HG02970 (cell line): ENCODE data around the gene ACE2.

Source experiments
- ATAC-seq: cut with Tn5 transposase; IDR thresholded peaks from one replicate; pipeline ENCODE4 v1.9.1; 2021; ENCODE audit warnings: mild to moderate bottlenecking, moderate library complexity, moderate number of reproducible peaks; ENCODE audit not compliant: unreplicated experiment, low FRiP score

Gene ACE2

DNA sequence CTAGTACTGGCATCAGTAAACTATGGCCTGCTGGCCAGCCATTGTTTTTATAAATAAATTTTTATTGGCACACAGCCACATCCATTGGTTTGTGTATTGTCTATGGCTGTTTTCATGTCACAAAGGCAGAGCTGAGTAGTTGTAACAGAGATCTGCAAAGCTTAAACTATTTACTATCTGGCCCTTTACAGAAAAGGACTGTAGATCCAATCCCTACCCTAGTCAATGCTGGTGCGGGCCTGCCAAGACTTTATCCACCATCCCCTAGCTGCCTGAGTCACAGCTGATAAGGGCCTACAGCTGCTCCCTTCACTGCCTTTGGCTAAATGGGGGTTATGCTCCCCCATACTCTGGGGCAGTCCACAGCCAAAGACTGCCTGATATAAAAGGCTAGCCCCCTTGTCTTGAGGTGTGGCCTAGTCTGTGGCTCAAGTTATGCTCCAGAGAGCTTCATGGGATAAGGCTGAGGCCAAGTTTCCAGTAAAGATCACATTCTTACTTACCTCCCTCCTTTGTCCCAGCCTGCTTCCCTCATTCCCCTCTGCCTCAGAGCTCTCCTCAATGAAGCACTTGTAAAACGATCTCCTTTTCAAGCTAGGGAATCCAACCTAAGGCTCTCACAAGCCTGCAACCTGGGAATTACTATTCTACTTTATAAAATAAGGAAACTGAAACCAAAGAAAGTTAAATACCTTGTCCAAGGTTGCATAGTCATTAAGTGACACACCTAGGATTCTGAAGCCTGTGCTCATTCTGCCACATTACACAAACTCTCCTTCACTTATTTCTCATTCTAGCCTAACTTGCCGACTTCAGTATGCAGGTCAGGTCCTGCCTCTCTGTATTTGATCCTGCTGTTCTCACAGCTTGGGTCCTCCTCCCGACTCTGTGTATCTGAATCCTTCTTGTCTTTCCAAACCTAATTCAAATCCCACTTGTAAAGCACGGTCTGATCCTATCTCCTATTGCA lies 20.7 kb downstream of the ACE2 start:
- ATAC-seq, result no peak

DNA sequence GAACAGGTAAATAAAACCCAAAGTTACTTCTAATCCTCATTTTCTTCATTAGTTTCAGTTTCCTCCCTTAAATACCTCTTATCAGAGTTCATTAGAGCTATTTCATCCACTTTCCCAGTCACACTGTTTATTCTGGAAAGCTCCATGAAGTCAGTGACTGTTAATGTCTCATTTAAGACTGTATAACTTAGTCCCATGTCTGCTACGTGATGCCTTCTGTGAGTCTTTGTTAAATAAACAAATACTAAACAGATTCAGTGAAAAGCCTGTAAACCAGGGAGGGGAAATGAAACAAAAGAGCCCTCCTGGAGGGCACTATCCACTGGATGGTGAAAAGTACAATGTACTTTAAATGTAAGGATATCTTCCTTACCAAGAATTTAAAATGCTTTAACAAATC lies 24.7 kb downstream of the ACE2 start:
- no peak for ATAC-seq

DNA sequence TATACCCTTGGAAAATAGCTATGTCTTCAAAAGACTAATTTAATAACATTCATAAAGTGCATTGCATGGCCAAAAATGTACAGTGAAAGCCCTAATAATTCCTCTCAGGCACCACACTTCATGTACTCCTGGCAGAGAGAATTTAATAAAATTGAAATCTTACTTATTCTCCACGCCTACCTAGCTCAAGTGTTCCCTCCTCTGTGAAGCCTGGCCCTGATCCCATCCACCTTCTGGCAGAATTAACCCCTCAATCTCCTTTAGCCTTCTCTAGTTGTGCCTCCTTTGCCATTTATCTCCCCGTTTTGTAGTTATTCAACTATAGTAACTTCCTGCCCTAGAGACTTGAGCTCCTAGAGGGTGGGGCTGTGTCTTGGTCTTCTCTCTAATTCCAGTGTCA lies 26.7 kb downstream of the ACE2 start:
- no peak for ATAC-seq

DNA sequence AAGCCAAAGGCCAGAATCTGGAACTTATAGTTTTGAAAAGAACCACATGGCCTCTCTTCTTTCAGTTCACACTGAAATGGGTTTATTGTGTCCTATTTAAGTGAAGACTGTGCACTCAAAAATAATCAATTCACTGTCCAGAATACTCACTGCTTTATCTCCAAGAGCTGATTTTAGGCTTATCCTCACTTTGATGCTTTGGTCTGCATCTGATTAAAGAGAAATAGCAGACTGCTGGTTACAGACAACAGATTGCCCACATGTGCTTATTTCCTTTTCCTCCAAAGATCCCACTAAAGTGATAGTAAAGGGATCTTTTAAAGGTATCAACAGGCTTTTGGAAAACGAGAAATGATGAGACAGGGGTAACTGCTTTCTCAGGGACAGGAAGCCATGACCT lies 30.6 kb downstream of the ACE2 start:
- ATAC-seq, result no peak

DNA sequence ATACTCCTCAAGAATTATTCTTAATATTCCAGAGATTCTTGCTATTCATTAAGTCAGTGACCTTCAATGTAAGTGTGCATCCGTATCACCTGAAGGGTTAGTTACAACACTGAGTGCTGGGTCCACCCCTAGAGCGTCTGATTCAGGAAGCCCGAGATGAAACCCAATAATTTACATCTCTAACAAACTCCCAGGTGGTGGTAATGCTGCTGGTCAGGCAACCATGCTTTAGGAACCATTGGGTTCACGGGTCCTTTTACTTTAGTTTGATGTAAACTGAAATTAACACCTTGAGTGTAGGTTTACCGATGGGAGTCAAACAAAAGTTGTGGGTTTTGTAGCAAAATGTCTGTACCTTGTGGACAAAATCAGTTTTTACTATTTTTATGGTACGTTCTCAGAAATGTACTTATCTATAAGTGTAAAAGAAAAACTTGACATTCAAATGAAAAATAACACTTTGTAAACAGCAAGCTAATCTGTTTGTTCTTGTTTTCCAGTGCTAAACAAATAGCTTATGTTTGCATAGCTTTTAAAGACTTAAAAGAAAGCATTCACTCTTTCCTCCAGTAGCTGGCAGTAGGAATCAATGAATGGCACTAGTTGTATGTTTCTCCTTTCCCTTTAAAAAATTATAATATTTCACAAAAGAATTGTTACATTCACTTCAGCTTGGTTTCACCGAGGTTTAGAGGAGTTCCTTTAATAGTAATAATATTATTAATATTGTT lies 32.7 kb downstream of the ACE2 start:
- ATAC-seq, result no peak

DNA sequence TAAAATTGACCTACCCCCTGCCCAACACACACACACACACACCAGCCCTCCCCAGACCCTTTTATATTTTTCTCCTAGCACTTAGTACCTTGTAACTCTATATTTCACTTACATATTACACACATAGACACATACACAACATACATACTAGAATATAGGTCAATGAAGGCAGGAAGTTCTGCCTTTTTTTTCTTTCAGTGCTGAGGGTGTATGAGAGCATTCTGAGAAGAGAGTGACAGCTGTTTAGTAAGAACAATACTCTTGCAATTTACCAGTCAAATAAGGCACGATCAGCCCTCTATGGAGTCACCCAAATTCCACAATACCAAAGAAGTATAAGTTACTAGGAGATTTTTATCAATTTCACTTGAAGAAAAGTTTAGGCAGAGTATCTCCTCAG lies 33.5 kb downstream of the ACE2 start:
- no peak for ATAC-seq

DNA sequence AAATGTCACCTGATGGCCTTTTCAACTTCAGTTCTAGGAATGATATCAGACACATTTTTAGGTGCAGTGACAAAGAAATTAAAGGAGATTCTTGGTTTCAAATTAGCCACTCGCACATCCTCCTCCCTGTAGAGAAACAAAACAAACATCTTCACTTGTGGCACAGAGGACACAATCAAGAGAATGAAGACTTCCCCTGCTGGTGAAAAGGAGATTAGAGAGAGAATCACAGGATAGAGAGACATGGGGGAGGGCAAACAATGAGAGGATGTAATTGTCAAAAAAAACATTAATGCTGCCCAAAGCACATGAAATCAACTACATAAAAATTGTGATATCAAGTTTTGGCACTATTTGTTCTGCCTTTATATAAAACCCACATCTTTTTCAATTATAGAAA lies 34.5 kb downstream of the ACE2 start:
- no peak for ATAC-seq

DNA sequence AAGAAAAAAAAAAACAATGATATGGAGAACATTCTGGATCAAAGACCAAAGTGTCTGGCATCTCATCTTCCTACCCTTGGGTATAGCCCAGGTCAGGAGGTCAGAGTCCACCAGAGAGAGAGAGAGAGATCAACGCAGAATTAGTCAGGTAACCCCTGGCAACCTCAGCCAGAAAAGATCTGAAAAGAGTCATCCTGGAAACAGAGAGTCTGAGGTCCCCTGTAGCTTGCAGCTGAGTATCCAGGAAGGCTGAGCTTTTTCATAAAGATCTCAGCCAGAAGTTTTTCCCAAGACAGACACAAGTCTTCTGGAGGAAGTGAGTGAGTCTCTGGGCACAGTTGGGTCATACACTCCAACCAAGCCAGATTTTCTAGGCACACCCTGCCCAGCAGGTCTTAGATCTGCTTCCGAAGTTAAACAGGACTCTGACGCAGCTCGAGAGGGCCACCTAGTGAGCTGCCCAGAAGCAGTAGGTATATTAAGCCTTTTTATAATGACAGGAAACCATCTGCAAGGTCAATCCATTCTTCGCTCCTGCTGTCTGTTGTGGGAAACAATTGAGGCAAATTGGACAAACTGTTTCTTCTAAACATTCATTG lies 35.7 kb downstream of the ACE2 start:
- no peak for ATAC-seq

DNA sequence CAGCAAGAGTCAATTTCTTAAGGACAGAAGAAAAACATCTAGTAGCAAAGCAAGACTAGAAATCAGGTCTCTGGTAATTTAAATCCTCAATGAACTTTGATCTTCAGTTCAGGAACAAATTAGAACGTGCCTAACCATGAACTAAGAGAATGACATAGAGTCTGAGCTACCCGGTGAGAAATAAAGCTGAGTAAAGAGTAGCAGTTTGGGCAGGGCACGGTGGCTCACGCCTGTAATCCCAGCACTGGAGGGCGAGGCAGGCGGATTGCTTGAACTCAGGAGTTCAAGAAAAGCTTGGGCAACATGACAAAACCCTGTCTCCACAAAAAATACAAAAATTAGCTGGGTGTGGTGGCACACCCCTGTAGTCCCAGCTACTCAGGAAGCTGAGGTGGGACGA lies 37.7 kb downstream of the ACE2 start:
- no peak for ATAC-seq

DNA sequence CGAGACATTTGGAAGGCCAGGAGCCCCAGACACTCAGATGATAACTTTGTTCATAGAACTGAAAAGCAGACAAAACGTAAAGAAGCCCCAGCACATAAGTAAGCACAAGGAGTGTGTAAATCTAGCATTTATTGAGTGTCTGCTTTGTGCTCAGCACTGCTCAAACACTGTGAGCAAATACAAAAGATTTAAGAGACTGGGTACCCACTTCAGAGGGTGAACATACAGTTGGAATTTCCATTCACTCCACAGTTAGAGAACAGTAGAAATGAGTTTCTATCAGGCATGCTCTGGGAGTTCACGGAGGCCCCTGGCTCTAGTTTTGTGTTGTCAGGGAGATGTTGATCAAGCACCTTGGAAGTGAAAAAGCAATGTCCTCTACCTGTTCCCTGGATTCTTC lies 39.8 kb downstream of the ACE2 start:
- no peak for ATAC-seq

DNA sequence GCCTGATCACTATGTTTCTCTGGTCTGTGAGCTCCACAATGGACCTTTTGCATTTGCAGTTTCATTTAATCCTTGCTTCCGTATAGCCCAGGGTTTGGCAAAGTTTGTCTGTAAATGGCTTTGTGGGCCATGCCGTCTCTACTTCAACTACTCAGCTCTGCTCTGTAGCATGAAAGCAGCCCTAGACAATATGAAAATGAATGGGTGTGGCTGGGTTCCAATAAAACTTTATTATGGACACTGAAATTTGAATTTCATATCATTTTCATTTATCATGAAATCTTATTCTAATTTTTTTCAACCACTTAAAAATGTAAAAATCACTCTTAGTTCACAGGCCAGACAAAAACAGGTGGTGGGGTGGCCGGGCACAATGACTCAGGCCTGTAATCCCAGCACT lies 41.5 kb downstream of the ACE2 start:
- no peak for ATAC-seq

DNA sequence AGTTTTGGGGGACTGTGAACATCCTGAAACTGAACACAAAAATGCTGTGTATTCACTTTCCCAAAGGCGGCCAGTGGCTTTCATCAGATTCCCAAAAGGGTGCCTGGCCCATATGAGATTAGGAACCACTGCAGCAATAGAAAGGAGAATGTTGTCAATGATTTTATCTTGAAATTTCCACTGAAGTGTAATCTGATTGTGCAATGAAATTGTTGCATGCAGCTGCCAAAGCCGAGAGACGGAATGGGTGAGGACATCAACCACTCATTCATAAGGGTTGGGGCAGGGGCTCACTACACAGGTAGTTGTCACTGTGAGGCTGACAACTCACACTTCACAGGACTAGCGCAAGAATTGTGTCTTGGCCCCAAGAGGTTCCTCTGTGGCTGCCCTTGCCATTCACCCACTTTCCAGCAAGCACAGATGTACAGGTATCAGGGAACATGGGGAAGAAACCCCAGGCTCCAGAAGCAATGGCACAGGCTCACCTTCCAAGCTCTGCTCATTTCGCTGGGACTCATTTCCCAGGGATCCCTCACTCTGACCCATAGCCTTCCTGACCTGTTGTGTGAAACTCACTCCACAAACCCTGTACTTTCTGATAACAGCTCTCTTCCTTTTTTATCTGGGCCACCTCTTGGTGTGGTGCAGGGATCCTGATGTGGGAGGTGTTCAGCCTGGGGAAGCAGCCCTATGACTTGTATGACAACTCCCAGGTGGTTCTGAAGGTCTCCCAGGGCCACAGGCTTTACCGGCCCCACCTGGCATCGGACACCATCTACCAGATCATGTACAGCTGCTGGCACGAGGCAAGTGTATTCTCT lies 51.4 kb downstream of the ACE2 start:
- no peak for ATAC-seq

DNA sequence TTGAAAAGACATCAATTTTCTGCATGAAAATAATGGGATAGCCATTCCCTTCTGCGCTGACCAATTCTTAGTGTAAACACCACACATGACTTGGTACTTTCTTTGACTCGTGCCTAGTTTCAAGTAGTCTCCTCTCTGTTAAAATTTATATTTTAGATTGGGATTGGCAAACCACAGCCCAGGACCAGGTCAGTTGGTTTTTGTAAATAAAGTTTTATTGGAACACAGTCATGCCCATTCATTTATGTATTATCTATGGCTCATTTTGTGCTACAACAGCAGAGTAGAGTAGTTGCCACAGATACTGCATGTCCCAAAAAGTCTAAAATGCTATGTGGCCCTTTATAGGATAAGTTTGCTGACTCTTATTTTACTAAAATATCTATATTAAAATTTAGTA lies 53.4 kb downstream of the ACE2 start:
- no peak for ATAC-seq

DNA sequence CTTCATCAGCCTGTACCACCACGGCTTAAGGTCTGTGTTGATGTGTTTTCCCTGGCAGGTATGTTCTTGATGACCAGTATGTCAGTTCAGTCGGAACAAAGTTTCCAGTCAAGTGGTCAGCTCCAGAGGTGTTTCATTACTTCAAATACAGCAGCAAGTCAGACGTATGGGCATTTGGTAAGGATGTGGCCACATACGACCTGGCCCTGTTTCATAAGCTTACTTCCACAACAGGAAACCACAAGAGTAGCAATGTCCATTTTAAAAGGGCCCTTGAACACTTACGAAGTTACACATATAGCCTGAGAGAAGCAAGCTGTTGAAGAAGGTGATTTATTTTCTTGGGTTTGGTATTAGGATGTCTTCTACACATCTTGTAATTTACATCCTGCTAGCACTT lies 54.0 kb downstream of the ACE2 start:
- no peak for ATAC-seq

DNA sequence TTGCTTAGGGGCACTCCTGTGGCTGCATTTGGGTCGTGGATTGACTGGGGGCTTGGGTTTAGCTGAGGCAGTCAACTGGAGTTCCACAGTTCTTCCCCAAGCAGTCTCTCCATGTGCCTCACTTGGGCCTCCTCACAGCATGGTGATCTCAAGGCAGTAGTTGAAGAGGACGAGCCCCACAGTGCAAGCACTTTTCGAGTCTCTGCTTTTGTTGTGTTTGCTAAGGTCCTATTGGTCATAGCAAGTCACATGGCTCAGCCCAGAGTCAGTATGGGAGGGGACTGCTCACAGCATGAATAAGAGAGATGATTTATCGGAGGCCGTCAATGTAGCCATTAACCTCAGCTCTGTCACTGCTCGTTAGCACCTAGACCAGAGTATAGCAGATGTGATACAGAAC lies 70.4 kb downstream of the ACE2 start:
- ATAC-seq, result no peak

DNA sequence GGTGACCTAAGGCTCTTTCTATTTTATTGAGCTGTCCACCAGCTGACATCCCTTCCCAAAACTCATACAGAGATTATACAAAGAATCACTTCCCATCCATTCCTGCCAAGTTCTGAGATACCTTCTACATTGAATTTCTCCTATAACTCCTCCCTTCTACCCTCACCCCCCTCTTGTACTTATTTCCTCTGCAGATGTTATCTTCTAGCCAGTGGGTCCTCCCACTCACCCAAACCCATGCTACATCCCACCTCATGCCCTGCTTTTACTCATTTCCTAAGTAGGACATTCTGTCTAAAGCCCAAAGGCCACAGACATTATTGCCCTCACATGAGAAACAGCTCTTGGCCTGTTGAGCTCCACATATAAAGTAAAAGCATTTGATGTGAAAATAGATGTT lies 71.6 kb downstream of the ACE2 start:
- no peak for ATAC-seq

DNA sequence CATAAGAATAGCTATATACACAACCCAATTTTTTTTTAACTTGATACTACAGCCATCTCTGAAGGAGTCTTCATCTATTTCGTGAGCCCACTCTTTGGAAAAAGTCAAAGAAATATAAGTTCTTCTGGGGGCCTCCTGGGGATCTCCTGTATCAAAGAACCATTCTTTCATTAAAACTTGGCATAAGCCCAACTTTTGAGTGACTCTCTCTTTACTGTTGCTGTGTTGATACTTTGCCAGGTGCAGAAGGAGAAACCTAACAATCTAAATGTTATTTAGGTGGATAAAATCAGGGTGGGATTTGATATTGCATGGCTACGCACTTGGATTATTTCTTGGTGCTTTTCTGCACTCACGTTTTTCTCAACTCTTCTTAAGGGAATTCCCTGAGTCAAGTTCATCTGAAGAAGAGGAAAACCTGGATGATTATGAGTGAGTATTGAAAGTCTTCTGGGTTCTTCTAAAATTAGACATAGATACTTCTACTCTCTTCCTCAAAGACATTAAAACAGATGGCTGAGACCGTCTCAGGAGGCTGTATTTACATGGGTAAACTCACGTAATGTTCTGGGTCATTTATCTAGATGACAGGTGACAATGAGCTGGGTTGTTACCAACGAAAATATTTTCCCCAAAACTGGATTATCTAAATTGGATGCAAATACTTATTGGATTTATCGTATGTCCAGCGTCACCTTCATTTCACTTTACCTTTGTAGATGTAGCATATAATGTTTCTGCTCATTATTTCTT lies 74.9 kb downstream of the ACE2 start:
- no peak for ATAC-seq

DNA sequence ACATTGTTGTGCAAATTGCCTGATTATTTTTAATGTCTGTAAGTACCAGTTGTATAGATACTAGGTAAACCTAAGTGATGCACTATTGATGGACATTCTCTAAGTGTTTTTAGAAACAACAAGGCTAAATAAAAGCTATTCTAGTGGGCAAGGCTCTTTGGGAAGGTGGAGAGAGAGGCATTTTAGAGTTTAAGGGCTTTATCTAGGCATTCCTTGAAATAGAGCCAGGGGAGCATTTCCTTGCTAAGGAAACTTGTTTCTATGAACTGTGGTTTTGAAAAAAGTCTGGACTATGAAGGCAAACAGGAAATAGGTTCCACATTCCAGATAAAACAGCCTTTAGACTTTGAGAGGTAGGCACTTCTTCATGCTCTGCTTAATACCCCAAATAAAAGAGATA lies 76.3 kb downstream of the ACE2 start:
- no peak for ATAC-seq

DNA sequence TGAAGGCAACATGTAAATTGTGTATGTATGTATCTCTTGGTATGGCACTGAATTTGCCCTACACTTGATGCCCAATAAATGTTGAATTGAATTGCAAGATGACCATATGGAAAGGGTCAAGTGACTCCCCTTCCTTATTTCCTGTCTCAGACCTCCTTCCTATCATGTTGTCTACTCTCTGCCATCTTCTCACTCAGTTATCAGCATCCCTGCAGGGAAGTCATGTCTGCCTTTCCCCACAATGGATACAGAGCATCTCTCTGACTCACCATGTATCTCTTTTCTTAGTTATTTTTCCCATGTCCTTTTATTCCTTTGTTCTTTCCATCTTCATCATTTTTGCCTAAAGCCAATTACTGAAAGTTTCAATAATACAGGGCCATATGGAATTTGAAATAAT lies 77.7 kb downstream of the ACE2 start:
- no peak for ATAC-seq

DNA sequence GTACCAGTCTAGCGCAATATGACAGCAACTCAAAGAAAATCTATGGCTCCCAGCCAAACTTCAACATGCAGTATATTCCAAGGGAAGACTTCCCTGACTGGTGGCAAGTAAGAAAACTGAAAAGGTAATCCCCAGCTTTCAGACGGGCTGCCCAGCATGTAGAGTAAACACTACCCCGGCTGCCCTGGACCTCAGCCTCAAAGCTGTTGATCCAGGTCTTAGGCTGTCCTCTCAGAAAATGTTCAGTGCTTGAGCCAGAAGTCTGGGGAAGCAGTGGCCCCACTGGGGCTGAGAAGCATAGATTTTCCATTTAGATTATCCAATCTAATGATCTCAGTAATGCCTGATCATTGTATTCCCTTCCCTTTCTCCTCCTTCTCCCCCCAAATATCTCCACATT lies 78.3 kb downstream of the ACE2 start:
- no peak for ATAC-seq
